H9 (cell line): ENCODE results near the gene CALHM3. TPM values are rescaled to one million over a fixed set of nuclear protein-coding genes. Genes with fewer than 3 reads are reported as not detected.

Experiments
- DNase-seq: peaks from one replicate; pipeline ENCODE4 v3.0.0-alpha.2; 2017
- H2AFZ ChIP-seq: one replicate; pipeline ENCODE4 v1.6.1; 2013; ENCODE audit warnings: mild to moderate bottlenecking, low read length, control low read depth, moderate library complexity
- H2AK5ac ChIP-seq: 2 replicates; pipeline ENCODE4 v1.6.1; 2013; ENCODE audit warnings: low read length, control low read depth, mixed read lengths; ENCODE audit not compliant: insufficient read length
- H2BK120ac ChIP-seq: one replicate; pipeline ENCODE4 v1.6.1; 2013; ENCODE audit warnings: low read depth, mild to moderate bottlenecking, low read length, control low read depth, inconsistent platforms; ENCODE audit not compliant: poor library complexity, severe bottlenecking
- H2BK12ac ChIP-seq: 2 replicates; pipeline ENCODE4 v1.6.1; 2013; ENCODE audit warnings: low read length, control low read depth, mixed read lengths, low read depth; ENCODE audit not compliant: insufficient read length
- H2BK15ac ChIP-seq: 2 replicates; pipeline ENCODE4 v1.6.1; 2013; ENCODE audit warnings: low read depth, low read length, control low read depth
- H2BK20ac ChIP-seq: one replicate; pipeline ENCODE4 v1.6.1; 2013; ENCODE audit warnings: low read depth, mild to moderate bottlenecking, low read length, control low read depth, inconsistent platforms; ENCODE audit not compliant: poor library complexity, severe bottlenecking
- H2BK5ac ChIP-seq: 2 replicates; pipeline ENCODE4 v1.6.1; 2013; ENCODE audit warnings: low read length, control low read depth, mixed read lengths; ENCODE audit not compliant: insufficient read length
- H3K14ac ChIP-seq: 2 replicates; pipeline ENCODE4 v1.6.1; 2013; ENCODE audit warnings: low read length, control low read depth; ENCODE audit not compliant: insufficient read depth
- H3K18ac ChIP-seq: 2 replicates; pipeline ENCODE4 v1.6.1; 2013; ENCODE audit warnings: low read depth, mild to moderate bottlenecking, mixed read lengths, low read length, control low read depth; ENCODE audit not compliant: insufficient read length
- H3K23ac ChIP-seq: 2 replicates; pipeline ENCODE4 v1.6.1; 2013; ENCODE audit warnings: low read length, control low read depth, mixed read lengths, low read depth; ENCODE audit not compliant: insufficient read length
- H3K23me2 ChIP-seq: 2 replicates; pipeline ENCODE4 v1.6.1; 2013; ENCODE audit warnings: low read depth, mild to moderate bottlenecking, mixed read lengths, low read length, control low read depth; ENCODE audit not compliant: insufficient read length, poor library complexity, severe bottlenecking
- H3K27ac ChIP-seq: 2 replicates; pipeline ENCODE4 v1.5.1; 2013; ENCODE audit warnings: low read length, control low read depth, mixed read lengths, low read depth; ENCODE audit not compliant: insufficient read length
- H3K27me3 ChIP-seq: 2 replicates; pipeline ENCODE4 v1.6.1; 2013; ENCODE audit warnings: low read length, control low read depth, inconsistent platforms; ENCODE audit not compliant: insufficient read depth
- H3K4ac ChIP-seq: 2 replicates; pipeline ENCODE4 v1.6.1; 2013; ENCODE audit warnings: low read depth, mild to moderate bottlenecking, control low read depth, inconsistent platforms, low read length, moderate library complexity
- H3K4me1 ChIP-seq: 2 replicates; pipeline ENCODE4 v1.6.1; 2013; ENCODE audit warnings: low read length, control low read depth, inconsistent platforms; ENCODE audit not compliant: insufficient read depth
- H3K4me2 ChIP-seq: 2 replicates; pipeline ENCODE4 v1.6.1; 2013; ENCODE audit warnings: low read length, control low read depth, mixed read lengths; ENCODE audit not compliant: insufficient read length, insufficient read depth
- H3K56ac ChIP-seq: 2 replicates; pipeline ENCODE4 v1.6.1; 2013; ENCODE audit warnings: low read depth, mild to moderate bottlenecking, mixed read lengths, low read length, control low read depth; ENCODE audit not compliant: insufficient read length
- H3K79me1 ChIP-seq: 2 replicates; pipeline ENCODE4 v1.6.1; 2013; ENCODE audit warnings: low read depth, mild to moderate bottlenecking, moderate library complexity, low read length, control low read depth, inconsistent platforms; ENCODE audit not compliant: insufficient read depth, poor library complexity, severe bottlenecking
- H3K79me2 ChIP-seq: 2 replicates; pipeline ENCODE4 v1.6.1; 2013; ENCODE audit warnings: low read length, control low read depth, inconsistent platforms; ENCODE audit not compliant: insufficient read depth
- H3K9ac ChIP-seq: 2 replicates; pipeline ENCODE4 v1.6.1; 2013; ENCODE audit warnings: low read length, control low read depth, mixed read lengths; ENCODE audit not compliant: insufficient read length; ENCODE audit errors: extremely low read depth
- H3K9me3 ChIP-seq: one replicate; pipeline ENCODE4 v1.6.1; 2013; ENCODE audit warnings: low read depth, low read length, inconsistent platforms; ENCODE audit not compliant: control insufficient read depth
- H3T11ph ChIP-seq: one replicate; pipeline ENCODE4 v1.6.1; 2013; ENCODE audit warnings: mild to moderate bottlenecking, low read length, control low read depth, inconsistent platforms
- H4K20me1 ChIP-seq: one replicate; pipeline ENCODE4 v1.6.1; 2013; ENCODE audit not compliant: control insufficient read depth, insufficient read length, insufficient read depth
- H4K5ac ChIP-seq: 2 replicates; pipeline ENCODE4 v1.6.1; 2013; ENCODE audit warnings: low read depth, mild to moderate bottlenecking, mixed read lengths, low read length, control low read depth; ENCODE audit not compliant: insufficient read length
- H4K8ac ChIP-seq: replicated peaks from 2 replicates; pipeline ENCODE4 v1.6.1; 2013; ENCODE audit warnings: low read length, control low read depth, mixed read lengths, low read depth; ENCODE audit not compliant: insufficient read length
- H4K91ac ChIP-seq: 2 replicates; pipeline ENCODE4 v1.6.1; 2013; ENCODE audit warnings: low read depth, mild to moderate bottlenecking, moderate library complexity, mixed read lengths, low read length, control low read depth; ENCODE audit not compliant: insufficient read length
- H3K27ac Mint-ChIP-seq, 3 experiments: 2 replicates in 2 of 3; 3 replicates in 1 of 3; pipeline ENCODE4 v1.8.0; 2020 to 2021; ENCODE audit warnings: mixed read lengths in 3 of 3, mild to moderate bottlenecking in 1 of 3, moderate library complexity in 1 of 3
- H3K27me3 Mint-ChIP-seq: 2 replicates; pipeline ENCODE4 v1.8.0; 2021; ENCODE audit warnings: low read depth, mild to moderate bottlenecking, moderate library complexity, mixed read lengths
- H3K36me3 Mint-ChIP-seq, 3 experiments: 2 replicates in 2 of 3; 3 replicates in 1 of 3; pipeline ENCODE4 v1.8.0; 2020 to 2021; ENCODE audit warnings: low read depth in 3 of 3, mixed read lengths in 3 of 3; ENCODE audit not compliant: insufficient read depth in 1 of 3
- H3K4me1 Mint-ChIP-seq, 2 experiments: 2 replicates each; pipeline ENCODE4 v1.8.0; 2020; ENCODE audit warnings: mixed read lengths in 2 of 2
- H3K4me3 Mint-ChIP-seq, 2 experiments: 2 replicates in 1 of 2; 3 replicates in 1 of 2; pipeline ENCODE4 v1.8.0; 2020 to 2021; ENCODE audit warnings: mild to moderate bottlenecking in 2 of 2, mixed read lengths in 2 of 2, moderate library complexity in 1 of 2
- H3K9me3 Mint-ChIP-seq, 2 experiments: 2 replicates in 1 of 2; 3 replicates in 1 of 2; pipeline ENCODE4 v1.8.0; 2020; ENCODE audit warnings: mild to moderate bottlenecking in 2 of 2, mixed read lengths in 2 of 2, moderate library complexity in 1 of 2
- CTCF ChIP-seq: fragments of 200-600 bp; sonication (generic); conservative IDR thresholded peaks from 3 replicates; pipeline ENCODE4 v1.8.0; 2021; ENCODE audit warnings: antibody characterized with exemption, mild to moderate bottlenecking
- WGBS: extraction: QIAGEN DNeasy Blood & Tissue Kit; methylation state at CpG from one replicate; pipeline ENCODE4 v1.1.7; 2013; ENCODE audit warnings: missing lambda C conversion rate, low lambda C conversion rate, mixed read lengths; ENCODE audit not compliant: insufficient read length; ENCODE audit errors: extremely low coverage; 5-methylcytosine and 5-hydroxymethylcytosine counted together
- total RNA-seq: library from RNA; stranded (reverse); gene quantifications from 2 replicates; pipeline ENCODE4 v1.2.1, GENCODE V29; 2021

Gene CALHM3
- total RNA-seq, 1 experiment from 2014 or later, result not detected

- H2BK12ac ChIP-seq, result no peak overlapping the region
- no peak overlapping the region for H2AK5ac ChIP-seq
- H3K4me1 ChIP-seq, result no peaks in the 10 kb centered on the region; the same call in 1 of the 2 replicates
- no peak overlapping the region for H3K9ac ChIP-seq
- H2BK5ac ChIP-seq, result no peak overlapping the region
- no peak overlapping the region for H3K27ac Mint-ChIP-seq
- H3K18ac ChIP-seq, result no peak overlapping the region
- peaks cover 10% of the 10 kb centered on the region; the same call in 1 of the 2 replicates for H3K27me3 ChIP-seq
- no peak overlapping the region for H3K14ac ChIP-seq
- no peaks in the 10 kb centered on the region for H3K9me3 ChIP-seq
- peak overlapping the region; percentile 72 to 84 for H3K4me3 Mint-ChIP-seq
- no peaks in the 10 kb centered on the region for H3K79me1 ChIP-seq
- H3T11ph ChIP-seq, result no peak overlapping the region
- peak overlapping the region; percentile 39 for H3K4me2 ChIP-seq
- peaks cover 4% of the 10 kb centered on the region for H3K23me2 ChIP-seq
- H3K27me3 Mint-ChIP-seq, result peaks cover 66% of the 10 kb centered on the region
- H2BK120ac ChIP-seq, result no peak overlapping the region
- H3K9me3 Mint-ChIP-seq, result no peaks in the 10 kb centered on the region
- no peak overlapping the region for H4K91ac ChIP-seq
- H3K27ac ChIP-seq, result no peak overlapping the region
- peaks cover 17 to 21% of the 10 kb centered on the region in 2 experiments for H3K4me1 Mint-ChIP-seq
- no peak overlapping the region for H2AFZ ChIP-seq
- H4K5ac ChIP-seq, result no peak overlapping the region
- no peak overlapping the region for H3K56ac ChIP-seq
- H4K20me1 ChIP-seq, result no peaks in the 10 kb centered on the region
- no peak overlapping the region for H2BK20ac ChIP-seq
- H3K79me2 ChIP-seq, result no peaks in the 10 kb centered on the region
- H2BK15ac ChIP-seq, result no peak overlapping the region
- no peak overlapping the region for H3K23ac ChIP-seq
- DNase-seq, result no peak
- TF ChIP-seq CTCF, result no peak
- no peaks in the 10 kb centered on the region for H3K36me3 Mint-ChIP-seq
- no peak overlapping the region for H3K4ac ChIP-seq
- WGBS, result no CpG with 5 or more reads among the region's 5 CpGs
- H4K8ac ChIP-seq, result no peak overlapping the region
Observed at GRCh38 chr10:103492655-103493261, 13.7 kb upstream of the CALHM3 start.
